ENCODE data around the gene ATRNL1.
A peak's percentile ranks its signal among the peaks of the same experiment; 100 is the strongest.

ATRNL1 gene

GRCh38 chr10:115066528-115066927 lies 26.6 kb upstream of the ATRNL1 start:
- Histone ChIP-seq H4K8ac (ENCODE audit: low read depth, low read length) (no peak overlapping the region), H3K79me1 (ENCODE audit: low read length) (no peaks in the 10 kb centered on the region), H2BK5ac (ENCODE audit: low read length) (peak overlapping the region; percentile 20), H3K56ac (ENCODE audit: low read length) (peak overlapping the region; percentile 36), H3K18ac (ENCODE audit: low read length) (no peak overlapping the region), H2BK120ac (ENCODE audit: low read depth, low read length) (no peak overlapping the region), H2BK15ac (replicated peaks; ENCODE audit: low read depth) (no peak overlapping the region), H3K9ac (ENCODE audit: low read length) (no peak overlapping the region), H4K5ac (ENCODE audit: low read length) (no peak overlapping the region), H3K27me3 (ENCODE audit: insufficient read depth, low read length, poor library complexity) (no peaks in the 10 kb centered on the region), H3K4me1 (ENCODE audit: control insufficient read depth, low read depth, low read length) (peaks cover 3% of the 10 kb centered on the region), H3K36me3 (ENCODE audit: control insufficient read depth, insufficient read depth, low read length) (no peaks in the 10 kb centered on the region), H3K4me2 (ENCODE audit: low read length) (no peak overlapping the region), H2AK5ac (ENCODE audit: low read length) (no peak overlapping the region), H3K4me3 (ENCODE audit: low read length) (no peak overlapping the region), H3K79me2 (ENCODE audit: control insufficient read depth, insufficient read depth, low read length) (no peaks in the 10 kb centered on the region), H3K23ac (ENCODE audit: low read length) (no peak overlapping the region), H3K4ac (ENCODE audit: low read depth, low read length) (no peak overlapping the region), H3K27ac (ENCODE audit: low read depth, low read length) (peak overlapping the region; percentile 45)
- WGBS (ENCODE audit: extremely low coverage, insufficient coverage, low lambda C conversion rate): no CpG with 5 or more reads among the region's 1 CpG
- peak; percentile 48 for DNase-seq

- no peak overlapping the region for H2BK15ac ChIP-seq (replicated peaks; ENCODE audit: low read depth)
- no peaks in the 10 kb centered on the region for H3K4me1 ChIP-seq (ENCODE audit: control insufficient read depth, low read depth, low read length)
- no peak overlapping the region for H3K56ac ChIP-seq (ENCODE audit: low read length)
- no peak overlapping the region for H4K8ac ChIP-seq (ENCODE audit: low read depth, low read length)
- no peaks in the 10 kb centered on the region for H3K27me3 ChIP-seq (ENCODE audit: insufficient read depth, low read length, poor library complexity)
- no peak overlapping the region for H2BK120ac ChIP-seq (ENCODE audit: low read depth, low read length)
- H2AK5ac ChIP-seq (ENCODE audit: low read length): no peak overlapping the region
- no peak overlapping the region for H3K27ac ChIP-seq (ENCODE audit: low read depth, low read length)
- H3K36me3 ChIP-seq (ENCODE audit: control insufficient read depth, insufficient read depth, low read length): no peaks in the 10 kb centered on the region
- no peaks in the 10 kb centered on the region for H3K79me1 ChIP-seq (ENCODE audit: low read length)
- no peak overlapping the region for H2BK5ac ChIP-seq (ENCODE audit: low read length)
- no peak for DNase-seq
- H4K5ac ChIP-seq (ENCODE audit: low read length): no peak overlapping the region
- H3K4me2 ChIP-seq (ENCODE audit: low read length): no peak overlapping the region
- H3K9ac ChIP-seq (ENCODE audit: low read length): no peak overlapping the region
- no CpG with 5 or more reads among the region's 1 CpG for WGBS (ENCODE audit: extremely low coverage, insufficient coverage, low lambda C conversion rate)
- H3K4ac ChIP-seq (ENCODE audit: low read depth, low read length): no peak overlapping the region
- H3K4me3 ChIP-seq (ENCODE audit: low read length): no peak overlapping the region
- H3K18ac ChIP-seq (ENCODE audit: low read length): no peak overlapping the region
- no peaks in the 10 kb centered on the region for H3K79me2 ChIP-seq (ENCODE audit: control insufficient read depth, insufficient read depth, low read length)
- no peak overlapping the region for H3K23ac ChIP-seq (ENCODE audit: low read length)
Measured at GRCh38 chr10:115073796-115074195, 19.4 kb upstream of the ATRNL1 start.

- Histone ChIP-seq H3K4me3 (ENCODE audit: low read length) (no peak overlapping the region), H2BK15ac (replicated peaks; ENCODE audit: low read depth) (no peak overlapping the region), H2AK5ac (ENCODE audit: low read length) (no peak overlapping the region), H3K4me1 (ENCODE audit: control insufficient read depth, low read depth, low read length) (no peaks in the 10 kb centered on the region), H2BK5ac (ENCODE audit: low read length) (no peak overlapping the region), H3K79me2 (ENCODE audit: control insufficient read depth, insufficient read depth, low read length) (no peaks in the 10 kb centered on the region), H3K79me1 (ENCODE audit: low read length) (no peaks in the 10 kb centered on the region), H4K8ac (ENCODE audit: low read depth, low read length) (no peak overlapping the region), H3K9ac (ENCODE audit: low read length) (no peak overlapping the region), H3K27me3 (ENCODE audit: insufficient read depth, low read length, poor library complexity) (no peaks in the 10 kb centered on the region), H3K4ac (ENCODE audit: low read depth, low read length) (no peak overlapping the region), H3K18ac (ENCODE audit: low read length) (no peak overlapping the region), H3K56ac (ENCODE audit: low read length) (no peak overlapping the region), H3K36me3 (ENCODE audit: control insufficient read depth, insufficient read depth, low read length) (no peaks in the 10 kb centered on the region), H3K23ac (ENCODE audit: low read length) (no peak overlapping the region), H2BK120ac (ENCODE audit: low read depth, low read length) (no peak overlapping the region), H4K5ac (ENCODE audit: low read length) (no peak overlapping the region), H3K27ac (ENCODE audit: low read depth, low read length) (no peak overlapping the region), H3K4me2 (ENCODE audit: low read length) (no peak overlapping the region)
- no CpG with 5 or more reads among the region's 2 CpGs for WGBS (ENCODE audit: extremely low coverage, insufficient coverage, low lambda C conversion rate)
- DNase-seq: no peak
Measured at GRCh38 chr10:115082506-115082905, 10.7 kb upstream of the ATRNL1 start.

GRCh38 chr10:115084277-115084850 lies 8.8 kb upstream of the ATRNL1 start:
- Histone ChIP-seq H4K8ac (ENCODE audit: low read depth, low read length) (no peak overlapping the region), H3K9ac (ENCODE audit: low read length) (no peak overlapping the region), H3K27me3 (ENCODE audit: insufficient read depth, low read length, poor library complexity) (no peaks in the 10 kb centered on the region), H3K23ac (ENCODE audit: low read length) (no peak overlapping the region), H3K4me3 (ENCODE audit: low read length) (no peak overlapping the region), H3K4me1 (ENCODE audit: control insufficient read depth, low read depth, low read length) (no peaks in the 10 kb centered on the region), H3K36me3 (ENCODE audit: control insufficient read depth, insufficient read depth, low read length) (no peaks in the 10 kb centered on the region), H3K4ac (ENCODE audit: low read depth, low read length) (no peak overlapping the region), H3K79me2 (ENCODE audit: control insufficient read depth, insufficient read depth, low read length) (no peaks in the 10 kb centered on the region), H2AK5ac (ENCODE audit: low read length) (no peak overlapping the region), H2BK120ac (ENCODE audit: low read depth, low read length) (no peak overlapping the region), H3K79me1 (ENCODE audit: low read length) (no peaks in the 10 kb centered on the region), H3K18ac (ENCODE audit: low read length) (no peak overlapping the region), H4K5ac (ENCODE audit: low read length) (no peak overlapping the region), H3K56ac (ENCODE audit: low read length) (no peak overlapping the region), H3K27ac (ENCODE audit: low read depth, low read length) (no peak overlapping the region), H2BK15ac (replicated peaks; ENCODE audit: low read depth) (no peak overlapping the region), H2BK5ac (ENCODE audit: low read length) (no peak overlapping the region), H3K4me2 (ENCODE audit: low read length) (no peak overlapping the region)
- no peak for DNase-seq
- WGBS (ENCODE audit: extremely low coverage, insufficient coverage, low lambda C conversion rate): no CpG with 5 or more reads among the region's 5 CpGs

GRCh38 chr10:115091161-115091560 lies 2.0 kb upstream of the ATRNL1 start:
- Histone ChIP-seq H3K79me1 (ENCODE audit: low read length) (peaks cover 2% of the 10 kb centered on the region), H3K4me2 (ENCODE audit: low read length) (no peak overlapping the region), H3K27me3 (ENCODE audit: insufficient read depth, low read length, poor library complexity) (no peaks in the 10 kb centered on the region)

GRCh38 chr10:115092258-115092554 lies 959 bp upstream of the ATRNL1 start:
- Histone ChIP-seq H3K79me1 (ENCODE audit: low read length) (peaks cover 2% of the 10 kb centered on the region), H3K27me3 (ENCODE audit: insufficient read depth, low read length, poor library complexity) (no peaks in the 10 kb centered on the region), H2BK120ac (ENCODE audit: low read depth, low read length) (no peak overlapping the region), H3K18ac (ENCODE audit: low read length) (peak overlapping the region; percentile 79), H3K36me3 (ENCODE audit: control insufficient read depth, insufficient read depth, low read length) (no peaks in the 10 kb centered on the region), H3K4ac (ENCODE audit: low read depth, low read length) (no peak overlapping the region), H3K9ac (ENCODE audit: low read length) (peak overlapping the region; percentile 61), H3K4me3 (ENCODE audit: low read length) (peak overlapping the region; percentile 81), H3K4me2 (ENCODE audit: low read length) (peak overlapping the region; percentile 84), H2BK5ac (ENCODE audit: low read length) (no peak overlapping the region), H4K8ac (ENCODE audit: low read depth, low read length) (no peak overlapping the region), H3K23ac (ENCODE audit: low read length) (no peak overlapping the region), H3K4me1 (ENCODE audit: control insufficient read depth, low read depth, low read length) (peaks cover 2% of the 10 kb centered on the region), H3K56ac (ENCODE audit: low read length) (peak overlapping the region; percentile 94), H4K5ac (ENCODE audit: low read length) (no peak overlapping the region), H3K27ac (ENCODE audit: low read depth, low read length) (no peak overlapping the region), H2AK5ac (ENCODE audit: low read length) (no peak overlapping the region), H2BK15ac (replicated peaks; ENCODE audit: low read depth) (no peak overlapping the region), H3K79me2 (ENCODE audit: control insufficient read depth, insufficient read depth, low read length) (no peaks in the 10 kb centered on the region)
- DNase-seq: no peak
- no CpG with 5 or more reads among the region's 10 CpGs for WGBS (ENCODE audit: extremely low coverage, insufficient coverage, low lambda C conversion rate)

More at GRCh38 chr10:115091161-115091560, 2.0 kb upstream of the ATRNL1 start:
- H3K4ac ChIP-seq (ENCODE audit: low read depth, low read length): no peak overlapping the region
- no peak overlapping the region for H4K5ac ChIP-seq (ENCODE audit: low read length)
- no peak overlapping the region for H3K4me3 ChIP-seq (ENCODE audit: low read length)
- H3K56ac ChIP-seq (ENCODE audit: low read length): peak overlapping the region; percentile 20
- no peak overlapping the region for H4K8ac ChIP-seq (ENCODE audit: low read depth, low read length)
- H2BK120ac ChIP-seq (ENCODE audit: low read depth, low read length): no peak overlapping the region
- H3K18ac ChIP-seq (ENCODE audit: low read length): no peak overlapping the region
- H3K9ac ChIP-seq (ENCODE audit: low read length): no peak overlapping the region
- no peak overlapping the region for H2AK5ac ChIP-seq (ENCODE audit: low read length)
- no peaks in the 10 kb centered on the region for H3K79me2 ChIP-seq (ENCODE audit: control insufficient read depth, insufficient read depth, low read length)
- WGBS (ENCODE audit: extremely low coverage, insufficient coverage, low lambda C conversion rate): no CpG with 5 or more reads among the region's 6 CpGs
- H3K27ac ChIP-seq (ENCODE audit: low read depth, low read length): no peak overlapping the region
- no peak for DNase-seq
- H2BK5ac ChIP-seq (ENCODE audit: low read length): no peak overlapping the region
- H2BK15ac ChIP-seq (replicated peaks; ENCODE audit: low read depth): no peak overlapping the region
- peaks cover 2% of the 10 kb centered on the region for H3K4me1 ChIP-seq (ENCODE audit: control insufficient read depth, low read depth, low read length)
- H3K36me3 ChIP-seq (ENCODE audit: control insufficient read depth, insufficient read depth, low read length): no peaks in the 10 kb centered on the region
- H3K23ac ChIP-seq (ENCODE audit: low read length): no peak overlapping the region

All from mesendoderm (in vitro differentiated cells).